ENCODE measurements around the gene TGIF2. TPM values are rescaled to one million over a fixed set of nuclear protein-coding genes. Genes with fewer than 3 reads are reported as not detected.

The TGIF2 gene
- total and polyA plus RNA-seq, 2 of the 13 experiments (the other 11 are each of a cell fraction or from before 2014, with no cell fraction given): 41.3 to 53.9 TPM

GRCh38 chr20:36541227-36541767, 32.1 kb upstream of the TGIF2 start, which contains the start of gene MYL9 (continued):
- TF ChIP-seq ZXDC (CRISPR knock-in tag; IDR thresholded peaks at IDR 0.05): no peak
- TF ChIP-seq AKAP8 (CRISPR knock-in tag; IDR thresholded peaks at IDR 0.05): 0 out of 2 replicates have a peak, but pooled peaks have one; percentile 20
- no peak for TF ChIP-seq ZNF749 (CRISPR knock-in tag; IDR thresholded peaks at IDR 0.05; ENCODE audit: borderline replicate concordance)
- TF ChIP-seq KMT2B (CRISPR knock-in tag; IDR thresholded peaks at IDR 0.05): no peak
- TF ChIP-seq MED8 (CRISPR knock-in tag; IDR thresholded peaks at IDR 0.05; ENCODE audit: insufficient replicate concordance): peak; percentile 27
- TF ChIP-seq RBM39 (IDR thresholded peaks at IDR 0.05; ENCODE audit: low read depth, low read length, poor library complexity, severe bottlenecking): peak; percentile 2
- TF ChIP-seq ZNF225 (CRISPR knock-in tag; IDR thresholded peaks at IDR 0.05): peak; percentile 3; the same call in 1 of the 2 replicates
- peak; percentile 73; the same call in 1 of the 2 replicates for TF ChIP-seq ZNF333 (CRISPR knock-in tag; IDR thresholded peaks at IDR 0.05; ENCODE audit: borderline replicate concordance)
- 0 out of 2 replicates have a peak, but pooled peaks have one; percentile 59 for TF ChIP-seq CAMTA2 (CRISPR knock-in tag; IDR thresholded peaks at IDR 0.05; ENCODE audit: borderline replicate concordance)
- peak; percentile 51; the same call in 1 of the 2 replicates for TF ChIP-seq ZNF777 (CRISPR knock-in tag; IDR thresholded peaks at IDR 0.05)
